HepG2 (cell line): ENCODE measurements around the gene SNN. TPM values are rescaled to one million over a fixed set of nuclear protein-coding genes. Genes with fewer than 3 reads are reported as not detected.

Experiments used
- CBX2 ChIP-seq, 2 experiments: fragments of 200-600 bp in 1 of 2; sonication (generic); formaldehyde crosslinking in 1 of 2; IDR thresholded peaks; 2 replicates each; pipeline versions ENCODE4 v1.7.0 to v1.8.1; 2018 to 2022; ENCODE audit warnings: low read depth in 2 of 2, low read length in 1 of 2, mild to moderate bottlenecking in 1 of 2, missing genetic modification reagents in 1 of 2
- EEA1 ChIP-seq: sonication (generic); formaldehyde crosslinking; IDR thresholded peaks from 2 replicates; pipeline ENCODE4 v1.5.1; 2020; ENCODE audit warnings: mild to moderate bottlenecking, missing genetic modification reagents, borderline replicate concordance
- FOXK2 ChIP-seq: fragments of 450-650 bp; IDR thresholded peaks from 2 replicates; pipeline ENCODE4 v1.6.1; 2016
- GZF1 ChIP-seq: sonication (generic); formaldehyde crosslinking; IDR thresholded peaks from 2 replicates; pipeline ENCODE4 v1.5.1; 2020; ENCODE audit warnings: mild to moderate bottlenecking, missing genetic modification reagents
- HDAC1 ChIP-seq: sonication (generic); formaldehyde crosslinking; IDR thresholded peaks from 2 replicates; pipeline ENCODE4 v1.5.1; 2020; ENCODE audit warnings: mild to moderate bottlenecking, missing genetic modification reagents
- HMGA1 ChIP-seq: sonication (generic); formaldehyde crosslinking; conservative IDR thresholded peaks from 2 replicates; pipeline ENCODE4 v1.4.0; 2020; ENCODE audit warnings: missing genetic modification reagents
- JDP2 ChIP-seq: sonication (generic); formaldehyde crosslinking; IDR thresholded peaks from 2 replicates; pipeline ENCODE4 v1.8.1; 2022; ENCODE audit warnings: missing genetic modification reagents, borderline replicate concordance
- NPAS2 ChIP-seq: sonication (generic); formaldehyde crosslinking; IDR thresholded peaks from 2 replicates; pipeline ENCODE4 v1.8.0; 2022; ENCODE audit warnings: mild to moderate bottlenecking, missing genetic modification reagents, borderline replicate concordance
- POLR2AphosphoS5 ChIP-seq: IDR thresholded peaks from 2 replicates; pipeline ENCODE4 v1.6.1; 2012; ENCODE audit warnings: low read depth, low read length
- SMAD1 ChIP-seq: sonication (generic); formaldehyde crosslinking; IDR thresholded peaks from 2 replicates; pipeline ENCODE4 v1.4.0; 2020; ENCODE audit warnings: missing genetic modification reagents, low read depth, mild to moderate bottlenecking, borderline replicate concordance
- SMAD3 ChIP-seq: sonication (generic); formaldehyde crosslinking; IDR thresholded peaks from 2 replicates; pipeline ENCODE4 v1.4.0; 2020; ENCODE audit warnings: missing genetic modification reagents
- THYN1 ChIP-seq: sonication (generic); formaldehyde crosslinking; IDR thresholded peaks from 2 replicates; pipeline ENCODE4 v1.8.1; 2023; ENCODE audit warnings: low read depth, mild to moderate bottlenecking, moderate library complexity, missing genetic modification reagents, borderline replicate concordance
- ZBTB26 ChIP-seq: IDR thresholded peaks from 2 replicates; pipeline ENCODE4 v1.6.1; 2016; ENCODE audit warnings: missing compliant biosample characterization, missing genetic modification reagents, borderline replicate concordance
- ZNF30 ChIP-seq: sonication (generic); formaldehyde crosslinking; IDR thresholded peaks from 2 replicates; pipeline ENCODE4 v1.5.0; 2020; ENCODE audit warnings: mild to moderate bottlenecking, missing genetic modification reagents
- ZNF816 ChIP-seq: sonication (generic); formaldehyde crosslinking; IDR thresholded peaks from 2 replicates; pipeline ENCODE4 v1.8.0; 2022; ENCODE audit warnings: missing genetic modification reagents, mild to moderate bottlenecking, borderline replicate concordance
- ZNF841 ChIP-seq: sonication (generic); formaldehyde crosslinking; IDR thresholded peaks from 2 replicates; pipeline ENCODE4 v1.8.1; 2023; ENCODE audit warnings: missing genetic modification reagents, borderline replicate concordance
- ZNF878 ChIP-seq: sonication (generic); formaldehyde crosslinking; IDR thresholded peaks from 2 replicates; pipeline ENCODE4 v1.8.1; 2023; ENCODE audit warnings: mild to moderate bottlenecking, missing genetic modification reagents, moderate library complexity
- ZSCAN25 ChIP-seq: sonication (generic); formaldehyde crosslinking; IDR thresholded peaks from 2 replicates; pipeline ENCODE4 v1.8.0; 2022; ENCODE audit warnings: mild to moderate bottlenecking, missing genetic modification reagents
- ZSCAN30 ChIP-seq: sonication (generic); formaldehyde crosslinking; IDR thresholded peaks from 2 replicates; pipeline ENCODE4 v1.5.0; 2020; ENCODE audit warnings: mild to moderate bottlenecking, missing genetic modification reagents
- polyA plus RNA-seq, 8 experiments: library from polyadenylated mRNA; depleted of rRNA in 3 of 8; stranded (reverse) in 7 of 8; unstranded in 1 of 8; fragments of >200 nt; fragmentation: Illumina TruSeq in 4 of 8; extraction: Trizol in 4 of 8; gene quantifications; 2 replicates each; pipeline versions ENCODE4 v1.2.1 to v1.2.3, GENCODE V29; 2011 to 2016; ENCODE audit warnings: low read depth in 4 of 8, missing spikeins in 1 of 8, mixed read lengths in 1 of 8; ENCODE audit not compliant: insufficient read depth in 1 of 8
- total RNA-seq, 5 experiments: library from RNA; depleted of rRNA; stranded (reverse); fragments of >200 nt; fragmentation: Illumina TruSeq; extraction: Trizol; gene quantifications; 2 replicates each; pipeline ENCODE4 v1.2.3, GENCODE V29; 2016; ENCODE audit warnings: low read depth in 1 of 5
- TF ChIP-seq, protein P1 (sequence below): IDR thresholded peaks from 2 replicates; pipeline ENCODE4 v1.6.1; 2012; ENCODE audit warnings: low read length, improper control_type of control experiment

SNN gene
- total and polyA plus RNA-seq, 2 of the 13 experiments (the other 11 are each of a cell fraction or from before 2014, with no cell fraction given): 5.2 to 8.4 TPM

- TF ChIP-seq ZBTB26 (peak; percentile 72; the same call in 1 of the 2 replicates), SMAD1 (CRISPR knock-in tag) (peak; percentile 91; the same call in 1 of the 2 replicates), FOXK2 (no peak), ZNF30 (no peak), GZF1 (CRISPR knock-in tag) (no peak), ZNF841 (CRISPR knock-in tag) (no peak), SMAD3 (CRISPR knock-in tag) (peak; percentile 84), HDAC1 (CRISPR knock-in tag) (peak; percentile 77), POLR2AphosphoS5 (no peak), ZSCAN30 (no peak), ZSCAN25 (peak; percentile 70; the same call in 1 of the 2 replicates), ZNF816 (CRISPR knock-in tag) (no peak), HMGA1 (CRISPR knock-in tag) (no peak), EEA1 (no peak), NPAS2 (CRISPR knock-in tag) (no peak), CBX2 (IDR thresholded peaks at IDR 0.05; ENCODE audit: low read depth, low read length) (no peak), CBX2 (CRISPR knock-in tag; IDR thresholded peaks at IDR 0.05; ENCODE audit: low read depth) (0 out of 2 replicates have a peak, but pooled peaks have one; percentile 9), ZNF878 (CRISPR knock-in tag) (peak; percentile 48; the same call in 1 of the 2 replicates), THYN1 (no peak), JDP2 (no peak)
- TF ChIP-seq, protein P1, sequence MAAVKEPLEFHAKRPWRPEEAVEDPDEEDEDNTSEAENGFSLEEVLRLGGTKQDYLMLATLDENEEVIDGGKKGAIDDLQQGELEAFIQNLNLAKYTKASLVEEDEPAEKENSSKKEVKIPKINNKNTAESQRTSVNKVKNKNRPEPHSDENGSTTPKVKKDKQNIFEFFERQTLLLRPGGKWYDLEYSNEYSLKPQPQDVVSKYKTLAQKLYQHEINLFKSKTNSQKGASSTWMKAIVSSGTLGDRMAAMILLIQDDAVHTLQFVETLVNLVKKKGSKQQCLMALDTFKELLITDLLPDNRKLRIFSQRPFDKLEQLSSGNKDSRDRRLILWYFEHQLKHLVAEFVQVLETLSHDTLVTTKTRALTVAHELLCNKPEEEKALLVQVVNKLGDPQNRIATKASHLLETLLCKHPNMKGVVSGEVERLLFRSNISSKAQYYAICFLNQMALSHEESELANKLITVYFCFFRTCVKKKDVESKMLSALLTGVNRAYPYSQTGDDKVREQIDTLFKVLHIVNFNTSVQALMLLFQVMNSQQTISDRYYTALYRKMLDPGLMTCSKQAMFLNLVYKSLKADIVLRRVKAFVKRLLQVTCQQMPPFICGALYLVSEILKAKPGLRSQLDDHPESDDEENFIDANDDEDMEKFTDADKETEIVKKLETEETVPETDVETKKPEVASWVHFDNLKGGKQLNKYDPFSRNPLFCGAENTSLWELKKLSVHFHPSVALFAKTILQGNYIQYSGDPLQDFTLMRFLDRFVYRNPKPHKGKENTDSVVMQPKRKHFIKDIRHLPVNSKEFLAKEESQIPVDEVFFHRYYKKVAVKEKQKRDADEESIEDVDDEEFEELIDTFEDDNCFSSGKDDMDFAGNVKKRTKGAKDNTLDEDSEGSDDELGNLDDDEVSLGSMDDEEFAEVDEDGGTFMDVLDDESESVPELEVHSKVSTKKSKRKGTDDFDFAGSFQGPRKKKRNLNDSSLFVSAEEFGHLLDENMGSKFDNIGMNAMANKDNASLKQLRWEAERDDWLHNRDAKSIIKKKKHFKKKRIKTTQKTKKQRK: no peak
Measured at GRCh38 chr16:11639925-11640899, 28.0 kb upstream of the SNN start (continued).
